ENCODE results near the gene HMGN4. TPM values are rescaled to one million over a fixed set of nuclear protein-coding genes. Genes with fewer than 3 reads are reported as not detected.
A peak's percentile ranks its signal among the peaks of the same experiment; 100 is the strongest.

HMGN4 gene
- total and polyA plus RNA-seq, 9 of the 15 experiments (the other 6 are each of a cell fraction or from before 2014, with no cell fraction given), result 35.4 to 134 (median 94.1) TPM

GRCh38 chr6:26555505-26556262, 17.5 kb downstream of the HMGN4 start (continued):
- TF ChIP-seq PBX2 (CRISPR knock-in tag; IDR thresholded peaks at IDR 0.05; ENCODE audit: low read depth), result no peak
- TF ChIP-seq PBX2 (tag; conservative IDR thresholded peaks at IDR 0.05; ENCODE audit: low read depth), result no peak
- TF ChIP-seq TEAD1 (CRISPR knock-in tag; IDR thresholded peaks at IDR 0.05), result no peak
- TF ChIP-seq SLC30A9 (CRISPR knock-in tag; IDR thresholded peaks at IDR 0.05), result no peak
- TF ChIP-seq ZFX (CRISPR knock-in tag; IDR thresholded peaks at IDR 0.05), result no peak
- TF ChIP-seq ESRRA (IDR thresholded peaks at IDR 0.05; ENCODE audit: borderline replicate concordance, low read depth), result no peak
- TF ChIP-seq, protein P1, sequence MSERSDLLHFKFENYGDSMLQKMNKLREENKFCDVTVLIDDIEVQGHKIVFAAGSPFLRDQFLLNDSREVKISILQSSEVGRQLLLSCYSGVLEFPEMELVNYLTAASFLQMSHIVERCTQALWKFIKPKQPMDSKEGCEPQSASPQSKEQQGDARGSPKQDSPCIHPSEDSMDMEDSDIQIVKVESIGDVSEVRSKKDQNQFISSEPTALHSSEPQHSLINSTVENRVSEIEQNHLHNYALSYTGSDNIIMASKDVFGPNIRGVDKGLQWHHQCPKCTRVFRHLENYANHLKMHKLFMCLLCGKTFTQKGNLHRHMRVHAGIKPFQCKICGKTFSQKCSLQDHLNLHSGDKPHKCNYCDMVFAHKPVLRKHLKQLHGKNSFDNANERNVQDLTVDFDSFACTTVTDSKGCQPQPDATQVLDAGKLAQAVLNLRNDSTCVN (CRISPR knock-in tag; IDR thresholded peaks at IDR 0.05), result no peak
- no peak for TF ChIP-seq GATAD2A (IDR thresholded peaks at IDR 0.05)
- TF ChIP-seq NFIX (CRISPR knock-in tag; IDR thresholded peaks at IDR 0.05; ENCODE audit: low read depth), result no peak
- no peak for TF ChIP-seq SUPT5H (IDR thresholded peaks at IDR 0.05)
- no peak for TF ChIP-seq XRCC5 (IDR thresholded peaks at IDR 0.05; ENCODE audit: low read depth, low read length)
- no peak for TF ChIP-seq MYC (IDR thresholded peaks at IDR 0.05; ENCODE audit: low read depth, low read length)
- TF ChIP-seq MYC (CRISPR knock-in tag; IDR thresholded peaks at IDR 0.05; ENCODE audit: borderline replicate concordance, low read depth), result no peak
- no peak for TF ChIP-seq DPF2 (IDR thresholded peaks at IDR 0.05)
- TF ChIP-seq, protein P2, sequence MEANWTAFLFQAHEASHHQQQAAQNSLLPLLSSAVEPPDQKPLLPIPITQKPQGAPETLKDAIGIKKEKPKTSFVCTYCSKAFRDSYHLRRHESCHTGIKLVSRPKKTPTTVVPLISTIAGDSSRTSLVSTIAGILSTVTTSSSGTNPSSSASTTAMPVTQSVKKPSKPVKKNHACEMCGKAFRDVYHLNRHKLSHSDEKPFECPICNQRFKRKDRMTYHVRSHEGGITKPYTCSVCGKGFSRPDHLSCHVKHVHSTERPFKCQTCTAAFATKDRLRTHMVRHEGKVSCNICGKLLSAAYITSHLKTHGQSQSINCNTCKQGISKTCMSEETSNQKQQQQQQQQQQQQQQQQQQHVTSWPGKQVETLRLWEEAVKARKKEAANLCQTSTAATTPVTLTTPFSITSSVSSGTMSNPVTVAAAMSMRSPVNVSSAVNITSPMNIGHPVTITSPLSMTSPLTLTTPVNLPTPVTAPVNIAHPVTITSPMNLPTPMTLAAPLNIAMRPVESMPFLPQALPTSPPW (CRISPR knock-in tag; IDR thresholded peaks at IDR 0.05), result peak; percentile 37; the same call in 1 of the 2 replicates
- TF ChIP-seq ZBTB17 (CRISPR knock-in tag; IDR thresholded peaks at IDR 0.05), result no peak
- TF ChIP-seq, protein P3, sequence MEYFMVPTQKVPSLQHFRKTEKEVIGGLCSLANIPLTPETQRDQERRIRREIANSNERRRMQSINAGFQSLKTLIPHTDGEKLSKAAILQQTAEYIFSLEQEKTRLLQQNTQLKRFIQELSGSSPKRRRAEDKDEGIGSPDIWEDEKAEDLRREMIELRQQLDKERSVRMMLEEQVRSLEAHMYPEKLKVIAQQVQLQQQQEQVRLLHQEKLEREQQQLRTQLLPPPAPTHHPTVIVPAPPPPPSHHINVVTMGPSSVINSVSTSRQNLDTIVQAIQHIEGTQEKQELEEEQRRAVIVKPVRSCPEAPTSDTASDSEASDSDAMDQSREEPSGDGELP (CRISPR knock-in tag; IDR thresholded peaks at IDR 0.05; ENCODE audit: borderline replicate concordance), result no peak
- no peak for TF ChIP-seq CCAR2 (IDR thresholded peaks at IDR 0.05; ENCODE audit: low read depth, low read length)
- 0 out of 2 replicates have a peak, but pooled peaks have one; percentile 56 for TF ChIP-seq GTF2E2 (tag; IDR thresholded peaks at IDR 0.05)
- no peak for TF ChIP-seq ZNF583 (CRISPR knock-in tag; IDR thresholded peaks at IDR 0.05)
- TF ChIP-seq POLR2G (IDR thresholded peaks at IDR 0.05; ENCODE audit: low read depth, low read length), result no peak
- no peak for TF ChIP-seq ZNF644 (tag; IDR thresholded peaks at IDR 0.05; ENCODE audit: low read depth)
- TF ChIP-seq CBFA2T3 (IDR thresholded peaks at IDR 0.05), result no peak
- no peak for TF ChIP-seq PHTF2 (CRISPR knock-in tag; IDR thresholded peaks at IDR 0.05)
- no peak for TF ChIP-seq CEBPB (tag; IDR thresholded peaks at IDR 0.05)

Measured in K562 (cell line).